G401 (cell line): ENCODE data around the gene ZBTB22. TPM values are rescaled to one million over a fixed set of nuclear protein-coding genes. Genes with fewer than 3 reads are reported as not detected.

Experiments
- DNase-seq: peaks from one replicate; pipeline ENCODE4 v3.0.0-alpha.2; 2015; ENCODE audit warnings: low spot score
- in situ Hi-C: cut with HindIII; loops from 2 replicates; pipeline ENCODE4 v1.10.0; 2016; ENCODE audit warnings: low sequenced_read_pairs, mixed read lengths
- total RNA-seq: library from RNA; depleted of rRNA; stranded (reverse); fragments of >200 nt; shearing (Covaris generic); gene quantifications from 2 replicates; pipeline ENCODE4 v1.2.3, GENCODE V29; 2014

The ZBTB22 gene
- total RNA-seq, 1 experiment from 2014 or later, result 17.1 TPM

DNA sequence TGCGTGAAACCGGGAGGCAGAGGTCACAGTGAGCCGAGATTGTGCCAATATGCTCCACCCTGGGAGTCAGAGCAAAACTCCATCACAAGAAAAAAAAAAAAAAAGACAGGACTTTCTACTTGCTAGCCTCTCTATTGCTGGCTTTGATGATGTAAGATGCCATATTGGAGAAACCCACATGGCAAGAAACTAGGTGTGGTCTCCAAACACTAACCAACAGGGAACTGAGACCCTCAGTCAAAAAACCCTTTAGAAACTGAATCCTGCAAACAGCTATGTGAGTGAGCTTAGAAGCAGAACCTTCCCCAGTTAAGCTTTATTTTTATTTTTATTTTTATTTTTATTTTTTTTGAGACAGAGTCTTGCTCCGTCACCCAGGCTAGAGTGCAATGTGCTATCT is 18.4 kb upstream of the ZBTB22 start:
- in situ Hi-C loops, result no loop called here
- no peak for DNase-seq

DNA sequence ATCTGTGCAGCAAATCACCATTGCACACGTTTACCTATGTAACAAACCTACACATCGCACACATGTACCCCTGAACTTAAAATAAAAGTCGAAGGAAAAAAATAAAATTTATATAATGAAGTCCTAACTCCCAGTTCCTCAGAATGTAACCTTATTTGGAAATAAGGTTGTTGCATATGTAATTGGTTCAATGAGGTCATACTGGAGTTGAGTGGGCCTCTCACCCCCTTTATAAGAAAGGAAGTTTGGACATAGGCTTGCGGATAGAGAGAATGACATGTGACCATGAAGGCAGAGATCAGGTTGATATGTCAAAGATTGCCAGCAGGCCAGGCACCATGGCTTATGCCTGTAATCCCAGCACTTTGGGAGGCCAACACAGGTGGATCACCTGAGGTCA is 16.1 kb upstream of the ZBTB22 start:
- DNase-seq, result no peak
- in situ Hi-C loops, result no loop called here

DNA sequence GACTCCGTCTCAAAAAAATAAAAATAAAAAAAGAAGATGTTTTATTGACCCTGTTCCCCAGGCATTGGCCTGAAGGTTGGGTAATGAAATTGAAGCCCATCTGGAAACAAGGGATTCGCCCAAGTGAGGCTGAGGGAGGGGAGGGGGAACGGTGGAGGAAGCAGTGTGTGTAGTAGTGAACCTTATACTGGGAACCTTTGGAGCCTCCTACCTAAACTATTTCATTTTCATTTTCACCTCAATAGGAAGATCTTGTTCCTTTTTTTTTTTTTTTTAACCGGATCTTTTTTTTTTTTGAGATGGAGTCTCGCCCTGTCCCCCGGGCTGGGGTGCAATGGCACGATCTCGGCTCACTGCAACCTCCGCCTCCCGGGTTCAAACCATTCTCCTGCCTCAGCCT is 13.2 kb upstream of the ZBTB22 start:
- in situ Hi-C loops, result no loop called here
- no peak for DNase-seq

DNA sequence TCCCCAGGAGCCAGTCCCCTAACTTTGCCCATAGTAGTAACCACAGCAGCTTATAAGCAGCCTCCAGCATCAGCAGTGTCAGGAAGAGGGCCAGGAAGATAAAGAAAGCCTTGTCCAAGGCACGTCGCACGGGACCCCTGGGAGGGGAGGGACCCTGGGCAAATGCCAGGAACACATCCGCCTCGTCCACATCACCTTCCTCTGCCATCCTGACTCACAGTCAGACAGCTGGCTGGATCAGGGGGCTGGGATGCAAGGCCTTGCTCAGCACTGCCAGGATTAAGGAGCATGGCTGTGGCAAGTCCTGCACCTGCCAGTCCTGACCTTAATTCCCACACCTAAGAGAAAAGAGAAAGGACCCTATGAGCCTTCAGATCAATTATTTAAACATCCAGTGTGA is 11.5 kb upstream of the ZBTB22 start:
- no peak for DNase-seq
- in situ Hi-C loops, result no loop called here

DNA sequence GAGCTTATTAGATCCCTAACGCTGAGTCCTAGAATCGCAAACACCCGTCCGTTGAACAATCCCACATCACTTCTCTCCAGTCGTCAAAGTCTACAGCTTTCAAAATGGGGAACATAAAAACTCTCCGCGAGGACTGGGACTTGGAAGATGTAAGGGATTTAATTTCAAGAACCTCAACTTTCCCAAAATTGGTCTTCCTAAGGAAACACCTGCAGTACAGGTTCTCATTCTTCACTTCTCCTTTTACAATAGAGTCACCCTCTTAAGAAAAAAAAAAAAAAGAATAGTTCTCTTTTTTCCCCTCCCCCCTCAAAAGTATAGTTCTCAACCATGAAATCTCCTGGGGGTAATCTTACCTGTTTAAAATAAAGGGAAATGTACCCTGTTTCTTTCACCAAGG is 6.6 kb upstream of the ZBTB22 start:
- no peak for DNase-seq
- in situ Hi-C loops, result no loop called here

DNA sequence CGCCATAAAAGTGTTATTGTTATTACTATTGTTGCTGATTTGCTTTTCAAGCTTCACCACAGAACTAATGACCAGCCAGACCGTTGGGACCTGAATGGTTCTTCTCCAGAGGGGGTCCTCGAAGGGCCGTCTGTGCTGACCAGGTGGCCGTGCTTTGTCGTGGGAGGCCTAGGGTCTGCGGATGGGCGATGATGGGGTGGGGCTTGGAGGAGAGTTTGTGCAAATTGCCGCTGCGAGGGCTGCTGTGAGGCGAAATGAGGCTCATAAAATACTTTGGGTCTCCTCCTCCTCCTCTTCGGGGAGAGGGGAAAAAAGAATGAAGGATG is 6.0 kb upstream of the ZBTB22 start:
- DNase-seq, result no peak
- in situ Hi-C loops, result no loop called here

DNA sequence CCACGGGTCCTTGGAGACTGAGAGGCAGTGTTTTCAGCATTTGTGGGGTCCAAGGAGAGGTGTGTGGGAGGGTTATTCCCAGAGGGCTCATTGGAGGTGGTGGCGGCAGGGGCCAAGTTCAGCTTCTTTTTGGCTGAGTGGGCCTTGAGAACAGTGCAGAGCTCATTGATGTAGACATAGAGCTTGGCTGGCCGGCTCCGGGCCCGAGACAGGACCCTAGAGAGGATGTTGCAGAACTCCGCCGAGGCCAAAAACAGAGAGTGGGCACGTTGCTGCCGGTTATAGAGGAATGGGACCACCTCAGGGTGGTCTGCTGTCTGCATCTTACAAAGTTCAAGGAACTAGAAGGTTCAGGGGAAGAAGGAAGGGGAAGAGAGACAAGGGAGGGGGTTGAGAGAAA is 3.7 kb upstream of the ZBTB22 start:
- DNase-seq, result no peak
- in situ Hi-C loops, result no loop called here

DNA sequence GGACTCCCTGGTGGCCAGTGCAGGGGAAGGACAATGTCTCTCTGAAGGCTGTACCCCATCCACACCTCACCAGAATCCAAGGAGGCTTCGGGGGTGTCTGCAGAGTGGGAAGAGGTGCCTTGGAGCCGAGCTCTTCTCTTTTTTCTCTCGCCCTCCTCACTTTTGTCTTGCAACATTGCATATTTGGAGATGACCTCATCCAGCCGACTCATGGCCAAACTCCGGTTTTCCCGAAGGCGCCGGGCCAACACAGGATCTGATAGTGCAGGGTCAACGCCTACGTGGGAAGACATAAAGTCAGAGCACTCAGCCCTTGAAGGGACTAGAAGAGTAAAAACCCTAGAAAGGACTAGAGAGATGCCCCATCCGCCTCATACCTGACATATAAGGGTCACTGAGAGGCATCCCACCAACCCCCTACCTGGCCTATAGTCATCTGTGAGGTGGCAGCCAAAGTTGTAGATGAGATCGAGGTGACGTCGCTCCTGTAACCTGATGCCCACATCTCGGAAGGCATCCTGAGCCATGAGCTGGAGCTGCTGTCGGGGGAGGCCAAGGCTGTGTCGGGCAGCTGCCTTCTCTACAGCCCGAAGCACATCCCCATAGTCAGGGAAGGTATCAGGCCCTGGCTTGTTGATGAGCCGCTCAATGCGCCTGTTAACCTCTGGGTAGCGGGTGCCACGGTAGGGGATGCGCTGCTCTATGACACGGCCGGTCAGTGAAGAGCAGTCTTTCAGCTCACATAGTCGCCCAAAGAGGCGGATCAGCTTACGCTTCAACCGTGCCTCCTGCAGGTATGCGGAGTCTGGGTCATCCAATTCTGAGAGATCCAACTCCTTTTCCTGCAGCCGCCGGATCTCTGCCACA is 3.0 kb upstream of the ZBTB22 start:
- in situ Hi-C loops, result no loop called here
- no peak for DNase-seq

DNA sequence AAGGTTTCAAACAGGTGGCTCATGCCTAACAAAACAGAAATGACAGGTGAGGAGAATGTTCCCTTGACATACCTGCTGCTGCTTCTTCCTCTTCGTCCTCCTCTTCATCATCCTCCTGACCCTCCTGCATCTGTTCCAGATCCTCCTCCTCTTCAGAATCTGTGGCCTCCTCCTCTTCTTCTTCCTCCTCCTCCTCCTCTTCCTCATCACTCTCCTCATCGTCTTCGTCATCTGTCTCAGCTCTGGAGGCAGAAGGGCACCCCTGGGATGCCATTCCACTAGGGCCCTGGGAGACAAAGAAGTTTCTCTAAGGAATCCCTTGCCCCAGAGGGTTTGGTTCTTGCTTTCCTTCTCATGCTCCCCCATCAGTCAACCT is 2.4 kb upstream of the ZBTB22 start:
- no peak for DNase-seq
- in situ Hi-C loops, result no loop called here

DNA sequence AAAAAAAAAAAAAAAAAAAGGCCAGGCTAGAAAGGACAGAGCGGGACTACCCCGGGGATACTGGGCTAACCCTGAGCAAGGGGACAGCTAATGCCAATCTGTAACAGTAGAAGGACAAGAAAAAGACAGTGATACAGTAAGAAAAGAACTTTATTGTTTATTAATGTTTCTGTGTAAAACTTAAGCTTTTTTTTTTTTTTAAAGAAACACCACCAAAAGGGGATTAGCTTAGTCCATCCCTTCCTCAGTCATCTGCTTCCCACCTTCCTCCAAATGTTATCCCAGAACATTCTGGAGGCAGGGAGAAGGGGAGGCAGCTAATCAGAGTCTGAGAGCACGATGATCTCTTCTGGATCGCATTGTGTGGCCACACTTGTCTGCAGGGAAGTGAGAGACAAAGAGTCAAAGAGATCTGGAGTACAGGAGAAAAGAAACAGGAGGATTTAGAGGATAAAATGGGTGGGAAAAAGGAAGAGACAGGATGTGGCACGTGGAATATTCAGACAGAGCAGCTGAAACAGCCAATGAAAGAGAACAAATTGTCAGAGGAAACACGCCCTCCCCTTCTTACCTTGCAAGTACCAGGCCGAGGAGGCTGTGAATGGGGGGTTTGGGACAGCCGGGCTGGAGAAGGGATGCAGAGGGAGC is 1.0 kb upstream of the ZBTB22 start:
- in situ Hi-C loops, result no loop called here
- DNase-seq, result no peak

DNA sequence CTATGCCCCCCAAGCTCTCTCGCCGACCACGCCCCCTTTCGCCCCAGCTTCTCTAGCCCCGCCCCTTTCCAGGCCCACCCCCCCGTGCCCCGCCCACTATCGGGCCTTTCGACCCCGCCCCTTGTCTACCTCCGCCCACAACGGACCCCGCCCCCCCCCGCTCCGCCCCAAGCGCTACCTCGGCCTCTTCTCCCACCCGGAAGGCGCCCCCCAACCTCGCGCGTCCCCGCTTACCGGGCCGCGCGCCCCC is 200 bp downstream of the ZBTB22 start:
- in situ Hi-C loops, result no loop called here
- no peak for DNase-seq

DNA sequence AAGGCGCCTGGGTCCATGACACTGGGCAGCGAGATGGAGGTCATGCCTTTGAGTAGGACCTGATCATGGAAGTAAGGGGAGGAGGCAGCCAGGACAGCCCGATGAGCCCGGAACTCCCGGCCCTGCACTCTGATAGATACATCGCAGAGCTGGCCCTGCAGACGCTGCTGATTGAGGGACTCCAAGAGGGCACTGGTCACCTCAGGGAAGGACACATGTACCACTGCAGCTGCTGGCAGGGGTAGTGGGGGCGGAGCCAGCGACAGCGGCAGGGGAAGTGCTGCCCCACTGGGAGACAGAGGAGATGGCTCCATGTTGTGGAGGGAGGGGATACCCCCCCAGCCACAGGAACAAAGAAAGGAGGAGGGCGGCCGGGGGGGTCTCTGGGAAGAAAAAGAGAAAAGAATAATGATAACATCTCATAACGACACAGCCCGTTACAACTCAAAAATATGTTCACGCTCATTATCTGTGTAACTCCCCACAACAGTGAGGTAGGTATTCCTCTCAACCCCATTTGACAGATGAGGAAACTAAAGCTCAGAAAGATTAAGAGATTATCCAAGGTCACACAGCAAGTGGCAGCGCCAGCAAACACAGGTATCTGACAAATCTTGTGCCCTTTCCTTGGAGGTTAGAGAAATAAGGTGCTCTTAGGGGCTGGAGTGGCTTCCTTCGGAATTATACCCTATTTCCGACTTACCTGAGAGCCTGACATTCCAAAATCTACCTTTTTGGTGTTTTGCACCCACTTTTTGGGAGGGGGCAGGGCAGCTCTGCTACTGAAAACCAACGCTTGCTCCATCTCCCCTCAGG is 733 bp downstream of the ZBTB22 start:
- in situ Hi-C loops, result no loop called here
- DNase-seq, result peak; percentile 19

DNA sequence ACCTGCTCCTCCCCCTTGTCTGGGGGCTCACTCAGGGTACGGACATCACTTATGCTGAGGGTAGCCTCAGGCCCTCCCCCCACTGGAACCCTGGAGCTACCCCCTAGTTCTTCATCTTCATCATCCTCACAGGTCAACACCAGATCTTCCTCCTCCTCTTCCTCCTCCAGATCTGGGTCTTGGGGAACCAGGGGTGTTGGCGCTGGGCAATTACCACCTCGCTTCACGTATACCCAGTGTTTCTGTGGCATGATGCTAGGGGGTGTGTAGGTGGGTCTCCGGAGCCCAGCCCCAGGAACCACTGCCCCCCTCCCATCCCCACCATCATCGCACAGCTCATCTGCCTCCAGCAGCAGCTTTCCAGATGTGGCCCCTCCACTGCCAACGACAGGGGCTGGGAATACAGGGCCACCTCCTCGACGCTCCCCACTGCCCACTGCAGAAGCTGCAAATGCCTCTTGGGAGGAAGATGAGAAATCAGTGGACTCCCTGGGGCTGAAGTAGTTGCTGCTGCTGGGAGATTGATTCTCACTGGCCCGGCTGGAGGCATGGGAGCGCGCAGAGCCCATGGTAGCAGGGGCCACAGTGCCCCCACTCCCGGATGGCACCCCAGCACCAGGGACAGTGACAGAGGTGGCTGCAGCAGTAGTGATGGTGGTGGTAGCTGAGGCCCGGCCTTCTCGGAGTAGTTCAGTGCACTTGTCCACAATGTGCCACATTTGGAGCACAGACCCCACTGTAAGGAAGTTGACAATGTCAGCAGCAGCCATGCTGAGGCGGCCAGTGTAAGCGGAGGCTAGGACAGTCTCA is 1.5 kb downstream of the ZBTB22 start:
- in situ Hi-C loops, result no loop called here
- no peak for DNase-seq

DNA sequence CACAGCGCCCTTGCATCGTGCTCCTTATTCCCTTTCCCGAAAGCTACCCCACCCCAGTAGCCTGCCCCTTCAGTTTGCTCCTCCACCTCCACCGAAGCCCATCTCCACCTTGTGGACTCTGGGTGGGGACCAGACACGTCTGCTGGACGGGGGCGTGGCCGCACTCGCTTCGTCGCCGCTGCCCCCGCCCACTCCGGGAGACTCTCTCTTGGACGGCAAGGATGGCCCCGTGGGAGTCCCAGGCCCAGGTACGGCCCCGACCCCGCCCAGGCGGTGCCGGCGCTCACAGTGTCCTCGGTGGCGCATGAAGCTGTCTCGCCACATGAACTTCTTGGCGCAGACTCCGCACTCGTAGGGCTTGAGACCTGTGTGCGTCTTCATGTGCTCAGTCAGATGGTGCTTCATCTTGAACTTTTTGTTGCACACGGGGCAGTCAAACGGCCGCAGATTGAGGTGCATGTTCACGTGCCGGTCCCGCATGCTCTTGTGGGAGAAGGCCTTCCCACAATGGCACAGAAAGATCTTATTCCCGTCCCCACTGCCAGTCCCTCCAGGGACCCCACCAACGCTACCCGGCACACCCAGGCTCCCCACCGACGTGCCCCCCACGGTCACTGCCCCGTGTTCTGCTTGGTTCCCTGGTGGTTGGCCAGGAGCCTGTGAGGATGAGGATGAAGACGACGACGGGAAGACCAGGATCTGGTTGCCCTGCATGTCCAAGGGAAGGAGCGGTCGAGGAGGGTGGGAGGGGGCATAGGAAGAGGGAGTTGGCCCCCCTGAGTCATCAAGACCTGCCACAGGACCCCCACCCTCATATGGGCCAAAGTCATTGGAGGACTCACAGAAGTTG is 2.4 kb downstream of the ZBTB22 start:
- in situ Hi-C loops, result no loop called here
- no peak for DNase-seq

DNA sequence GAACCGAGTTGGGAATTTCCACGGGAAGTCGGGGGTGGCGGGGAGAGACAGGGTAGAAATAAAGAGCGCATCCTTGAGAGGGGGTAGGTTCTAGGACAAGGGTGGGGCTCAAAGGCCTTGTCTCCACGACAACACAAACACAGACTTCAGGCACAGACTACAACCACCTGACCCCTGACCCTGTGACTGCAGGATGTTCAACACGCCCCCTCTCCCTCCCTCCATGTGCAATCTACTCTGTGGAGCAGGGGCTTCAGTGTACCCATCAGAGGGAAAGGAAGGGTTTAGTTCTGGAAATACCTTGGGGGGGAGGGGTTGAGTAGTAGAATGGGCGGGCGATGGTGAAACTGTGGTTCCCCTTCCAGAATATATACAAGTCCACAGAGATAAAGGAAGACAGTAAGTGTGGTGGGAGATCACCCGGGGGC is 3.0 kb downstream of the ZBTB22 start:
- in situ Hi-C loops, result no loop called here
- peak; percentile 50 for DNase-seq

DNA sequence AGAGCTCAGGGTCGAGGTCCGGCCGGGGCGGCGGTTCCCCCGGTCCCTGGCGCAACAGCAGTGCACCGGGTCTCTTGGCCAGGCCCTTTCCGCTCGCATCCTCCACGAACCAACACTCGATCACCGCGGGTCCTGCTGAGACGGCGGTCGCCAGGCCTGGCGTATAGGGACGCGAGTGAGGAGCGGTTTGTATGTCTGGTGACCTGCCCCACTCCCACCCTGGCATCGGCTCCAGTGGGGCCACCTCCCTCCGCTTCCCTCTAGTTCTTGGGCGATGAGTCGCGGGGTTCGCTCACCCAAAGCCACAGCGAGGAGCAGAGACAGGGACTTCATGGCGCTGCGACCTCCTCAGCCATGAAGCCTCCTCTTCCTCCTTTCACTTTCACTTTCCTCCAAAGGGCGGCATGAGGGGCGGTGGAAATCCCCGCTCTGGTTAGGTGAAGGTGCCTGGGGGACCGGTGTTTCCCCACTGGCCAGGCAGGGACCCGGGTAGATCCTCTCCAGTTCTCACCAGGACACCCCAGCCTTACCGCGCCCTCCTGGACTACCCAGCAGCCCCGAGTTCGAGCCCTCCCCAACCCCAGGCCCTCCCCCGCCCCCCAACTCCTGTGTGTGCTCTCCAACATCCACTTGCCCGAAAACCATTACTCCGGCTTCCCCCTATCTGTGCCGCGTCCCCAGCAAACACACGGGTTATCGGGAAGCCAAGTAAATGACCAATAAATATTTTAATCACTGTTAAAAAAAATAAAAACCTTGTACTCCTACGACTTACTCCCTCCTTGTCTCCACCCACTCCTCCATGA is 3.6 kb downstream of the ZBTB22 start, which contains the start of gene TAPBP:
Gene TAPBP, minus strand, starts transcription at position 370 of the 806 bp plus-strand sequence. Its CDS starts 37 bp downstream, at position 333.
- peak; percentile 61 for DNase-seq
- in situ Hi-C loops, result no loop called here

DNA sequence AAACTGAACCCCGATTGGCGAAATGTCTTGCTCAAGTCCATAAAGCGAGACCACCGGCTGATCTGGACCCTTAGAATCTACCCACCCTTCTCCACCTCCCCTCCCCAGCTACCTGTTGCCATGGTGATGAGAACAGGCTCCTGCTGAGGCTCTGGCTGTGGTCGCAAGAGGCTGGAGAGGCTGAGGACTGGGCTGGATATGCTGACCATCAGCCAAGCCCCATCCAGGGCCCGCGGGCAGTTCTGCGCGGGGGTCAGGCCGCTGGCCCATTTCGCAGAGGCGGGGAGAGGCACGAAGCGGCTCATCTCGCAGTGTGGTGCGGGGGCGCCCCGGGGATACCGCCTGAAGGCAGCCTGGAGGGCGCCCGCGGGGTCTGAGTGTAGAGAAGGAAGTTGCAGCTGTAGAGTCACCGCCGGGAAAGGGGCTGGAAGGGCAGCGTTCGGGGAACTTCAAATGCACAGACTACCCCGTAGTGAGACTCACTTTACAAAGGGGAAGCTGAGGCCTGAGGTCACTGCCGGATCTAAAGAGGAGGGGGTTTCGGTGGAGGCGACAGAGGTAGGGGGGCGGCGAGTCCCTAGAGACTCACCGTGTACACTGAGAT is 4.3 kb downstream of the ZBTB22 start:
- in situ Hi-C loops, result no loop called here
- peak; percentile 40 for DNase-seq
